Ammon's horn (tissue), 1 donor: ENCODE results near the gene EHMT1.
A peak's percentile ranks its signal among the peaks of the same experiment; 100 is the strongest.

Experiments used
- DNase-seq: peaks from one replicate; pipeline ENCODE4 v3.0.0-alpha.2; 2016; ENCODE audit warnings: low spot score

The EHMT1 gene

GRCh38 chr9:137646341-137646740 is 27.5 kb downstream of the EHMT1 start:
- no peak for DNase-seq

- DNase-seq: no peak
Measured at GRCh38 chr9:137647096-137647714, 28.4 kb downstream of the EHMT1 start.

DNA sequence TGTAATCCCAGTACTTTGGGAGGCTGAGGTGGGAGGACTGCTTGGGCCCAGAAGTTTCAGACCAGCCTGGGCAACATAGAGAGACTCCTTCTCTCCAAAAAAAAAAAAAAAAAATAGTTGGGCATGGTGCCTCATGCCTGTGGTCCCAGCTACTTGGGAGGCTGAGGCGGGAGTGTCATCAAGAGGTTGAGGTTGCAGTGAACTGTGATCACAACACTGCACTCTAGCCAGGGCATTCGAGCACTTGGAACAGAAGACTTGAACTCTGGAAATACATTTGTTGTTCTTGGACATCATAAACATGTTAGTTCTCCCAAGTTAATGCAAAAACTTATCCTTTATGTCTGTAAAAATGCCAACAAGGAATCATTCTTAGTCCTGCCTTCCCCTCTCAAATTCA is 29.6 kb downstream of the EHMT1 start:
- DNase-seq: no peak

- no peak for DNase-seq
Measured at GRCh38 chr9:137649553-137649952, 30.7 kb downstream of the EHMT1 start.

- no peak for DNase-seq
Measured at GRCh38 chr9:137650259-137650658, 31.5 kb downstream of the EHMT1 start.

GRCh38 chr9:137650779-137651178 is 32.0 kb downstream of the EHMT1 start:
- DNase-seq: no peak

DNA sequence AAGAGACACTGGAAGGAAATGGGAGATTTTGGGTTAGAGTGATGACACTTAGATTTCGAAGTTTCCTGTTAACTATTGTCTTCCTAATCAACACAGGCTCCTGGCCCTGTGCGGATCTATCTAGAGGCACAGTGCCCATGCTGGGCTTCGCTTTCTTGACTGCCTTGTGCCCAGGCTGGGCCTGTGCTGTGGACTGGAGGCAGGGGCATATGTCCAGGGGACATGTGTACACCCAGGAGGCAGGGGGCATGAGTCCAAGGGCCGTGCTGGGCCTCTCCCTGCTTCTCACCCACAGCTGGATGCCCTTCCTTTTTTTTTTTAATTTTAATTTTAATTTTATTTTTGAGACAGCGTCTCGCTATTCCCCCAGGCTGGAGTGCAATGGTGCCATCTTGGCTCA is 37.6 kb downstream of the EHMT1 start:
- DNase-seq: no peak

DNA sequence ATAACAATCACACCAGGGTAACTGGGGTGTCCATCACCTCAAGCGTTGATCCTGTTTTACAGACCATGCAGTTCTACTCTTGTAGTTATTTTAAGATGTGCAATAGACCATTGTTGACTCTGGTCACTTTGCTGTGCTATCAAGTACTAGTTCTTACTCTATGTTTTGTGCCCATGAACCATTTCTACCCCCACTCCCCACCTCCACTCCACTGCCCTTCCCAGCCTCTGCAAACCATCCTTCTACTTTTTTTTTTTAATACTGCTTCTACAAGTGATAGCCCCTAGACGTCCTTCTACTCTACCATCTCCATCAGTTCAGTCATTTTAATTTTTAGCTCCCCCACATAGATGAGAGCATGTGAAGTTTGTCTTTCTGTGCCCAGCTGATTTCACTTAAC is 38.8 kb downstream of the EHMT1 start:
- DNase-seq: no peak

- no peak for DNase-seq
Measured at GRCh38 chr9:137658781-137659180, 40.0 kb downstream of the EHMT1 start.

GRCh38 chr9:137660144-137660543 is 41.3 kb downstream of the EHMT1 start:
- DNase-seq: no peak

DNA sequence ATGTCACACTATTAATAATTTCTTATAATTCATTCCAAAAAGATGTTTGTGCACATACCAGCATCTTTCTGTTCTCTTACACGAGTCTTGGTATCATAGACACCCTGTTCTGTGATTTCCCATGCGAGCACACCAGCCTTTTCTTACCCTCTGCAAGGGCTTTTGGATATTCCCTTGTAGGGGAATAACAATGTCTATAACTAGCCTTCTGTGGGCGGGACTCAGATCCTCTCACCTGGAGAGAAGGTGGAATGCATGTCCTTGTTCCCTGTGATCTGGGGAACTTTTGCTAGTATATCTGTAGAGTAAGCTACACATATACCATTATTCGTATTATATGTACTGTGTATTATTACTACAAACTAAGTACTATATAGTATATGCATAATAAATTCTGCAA is 44.8 kb downstream of the EHMT1 start:
- DNase-seq: no peak

GRCh38 chr9:137664676-137665075 is 45.9 kb downstream of the EHMT1 start:
- no peak for DNase-seq

GRCh38 chr9:137665226-137665625 is 46.4 kb downstream of the EHMT1 start:
- no peak for DNase-seq

GRCh38 chr9:137665697-137666512 is 47.1 kb downstream of the EHMT1 start:
- peak; percentile 61 for DNase-seq

DNA sequence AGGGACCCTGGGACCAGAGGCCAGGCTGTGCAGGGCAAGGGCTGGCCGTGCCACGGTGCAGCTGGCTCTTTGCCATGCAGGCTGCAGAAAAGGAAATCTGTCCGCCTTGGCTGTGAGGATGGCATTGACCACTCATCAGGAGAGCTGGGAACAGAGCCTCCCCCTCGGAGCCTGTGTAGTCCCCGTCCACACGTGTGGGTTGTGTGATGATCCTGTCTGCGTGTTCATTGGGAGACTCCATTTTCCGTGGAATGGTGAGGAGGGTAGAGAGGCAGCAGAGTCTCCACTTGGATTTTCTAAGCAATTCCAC is 47.7 kb downstream of the EHMT1 start:
- no peak for DNase-seq

DNA sequence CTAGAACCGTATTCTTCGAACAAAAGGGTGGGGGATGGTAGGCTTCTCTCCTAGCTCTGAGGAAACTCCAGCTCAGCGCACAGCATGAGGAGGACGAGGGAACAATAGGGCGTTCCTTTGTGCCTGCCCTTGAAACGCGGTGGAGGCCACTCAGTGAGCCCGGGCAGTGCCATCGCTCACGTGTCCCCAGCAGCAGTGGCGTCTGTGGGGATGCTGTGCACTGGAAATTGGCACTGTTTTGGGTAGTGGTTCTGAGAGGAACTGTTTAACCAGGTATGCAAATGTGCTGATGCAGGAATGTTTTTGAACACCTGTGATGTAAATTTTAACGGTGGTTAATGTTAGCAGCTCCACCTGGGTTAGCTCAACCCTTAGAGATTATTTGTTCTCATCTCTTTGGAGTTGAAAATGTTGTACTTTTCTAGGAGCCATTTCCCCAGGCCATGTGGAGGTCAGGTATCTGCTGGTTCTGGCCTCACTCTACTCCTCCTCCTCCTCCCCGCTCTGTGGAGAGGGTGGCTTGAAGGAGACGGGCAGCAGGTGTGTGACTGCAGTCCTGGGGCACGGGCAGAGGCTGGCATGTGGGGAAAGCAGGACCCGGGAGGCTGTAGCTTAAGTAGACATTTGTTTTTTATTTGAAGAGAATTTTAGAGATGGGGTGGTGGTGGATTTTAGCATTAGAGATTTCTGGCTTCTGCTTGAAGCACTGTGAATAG is 48.3 kb downstream of the EHMT1 start:
- peak; percentile 65 for DNase-seq

DNA sequence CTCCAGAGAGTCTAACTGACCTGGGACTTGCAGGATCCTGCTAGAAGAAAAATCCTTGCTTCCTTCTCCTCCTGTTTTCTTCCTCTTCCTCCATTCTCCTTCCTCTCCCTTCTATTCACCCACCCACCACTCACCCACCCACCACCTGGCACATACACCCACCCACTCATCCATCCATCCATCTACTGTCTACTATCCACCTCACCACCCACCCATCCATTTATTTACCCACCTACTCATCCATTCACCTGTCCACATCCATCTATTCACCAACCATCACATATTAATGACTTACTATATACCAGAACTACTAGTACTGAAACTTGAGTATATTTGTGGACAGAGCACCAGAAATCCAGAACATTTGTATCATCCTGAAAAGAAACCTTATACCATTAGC is 49.4 kb downstream of the EHMT1 start:
- no peak for DNase-seq

DNA sequence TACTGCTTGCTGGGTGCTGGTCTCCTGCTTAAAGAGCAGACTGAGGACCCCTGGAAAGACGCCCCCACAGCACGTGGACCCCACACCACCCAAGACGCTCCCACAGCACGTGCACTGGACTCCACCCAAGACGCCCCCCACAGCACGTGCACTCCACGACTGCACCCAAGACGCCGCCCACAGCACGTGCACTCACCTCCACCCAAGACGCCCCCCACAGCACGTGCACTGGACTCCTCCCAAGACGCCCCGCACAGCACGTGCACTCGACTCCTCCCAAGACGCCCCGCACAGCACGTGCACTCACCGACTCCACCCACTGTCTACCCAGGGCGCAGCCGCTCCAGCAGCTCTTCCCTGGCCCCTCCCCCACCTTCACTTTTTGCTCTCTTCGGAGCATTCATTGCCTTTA is 50.5 kb downstream of the EHMT1 start:
- DNase-seq: peak; percentile 44

- DNase-seq: no peak
Measured at GRCh38 chr9:137670391-137671195, 51.8 kb downstream of the EHMT1 start.

DNA sequence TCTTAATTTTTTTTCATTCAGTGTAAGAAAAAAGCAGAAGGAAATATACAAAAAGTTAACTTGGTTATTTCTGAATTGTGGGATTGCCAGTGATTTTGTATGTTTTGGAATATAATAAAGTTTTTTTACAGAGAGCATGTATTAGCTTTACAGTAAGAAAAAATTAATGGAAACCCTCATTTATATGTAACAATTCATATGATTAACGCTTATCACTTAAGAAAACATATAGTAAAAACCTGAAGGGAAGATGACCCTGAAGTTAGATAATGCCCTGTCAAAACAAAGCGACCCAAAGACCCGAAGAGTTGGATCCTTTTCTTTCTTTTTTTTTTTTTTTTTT is 52.4 kb downstream of the EHMT1 start:
- DNase-seq: no peak

- DNase-seq: no peak
Measured at GRCh38 chr9:137671721-137672120, 52.9 kb downstream of the EHMT1 start.
